SH-SY5Y (cell line): ENCODE data around the gene BUB1.

ENCODE experiments used
- GATA2 ChIP-seq: IDR thresholded peaks from 2 replicates; pipeline ENCODE4 v1.6.1; 2011; ENCODE audit warnings: mild to moderate bottlenecking, low read depth, low read length
- GATA3 ChIP-seq: IDR thresholded peaks from 2 replicates; pipeline ENCODE4 v1.6.1; 2011; ENCODE audit warnings: low read depth, mild to moderate bottlenecking, low read length, moderate library complexity

GRCh38 chr2:110667071-110667470 lies 10.8 kb downstream of the BUB1 start:
- TF ChIP-seq GATA2 (no peak), GATA3 (no peak)
